Fibroblast of lung (primary cell): ENCODE results near the gene POLN. TPM values are rescaled to one million over a fixed set of nuclear protein-coding genes. Genes with fewer than 3 reads are reported as not detected.

Source experiments
- DNase-seq, 2 donors: peaks; one replicate each; pipeline versions ENCODE4 v3.0.0 to v3.0.0-alpha.2; 2010; ENCODE audit warnings: low read depth in 2 of 2
- H2AFZ ChIP-seq: 2 replicates; pipeline ENCODE4 v1.5.1; 2012; ENCODE audit warnings: low read length, control low read depth, inconsistent platforms
- H3K27ac ChIP-seq: 2 replicates; pipeline ENCODE4 v1.5.1; 2011; ENCODE audit warnings: low read length, control low read depth; ENCODE audit not compliant: insufficient read depth
- H3K27me3 ChIP-seq: 2 replicates; pipeline ENCODE4 v1.5.1; 2011; ENCODE audit warnings: mild to moderate bottlenecking, low read length; ENCODE audit not compliant: control insufficient read depth, insufficient read depth
- H3K36me3 ChIP-seq: 2 replicates; pipeline ENCODE4 v1.5.1; 2011; ENCODE audit warnings: low read length; ENCODE audit not compliant: control insufficient read depth, insufficient read depth
- H3K4me1 ChIP-seq: 2 replicates; pipeline ENCODE4 v1.5.1; 2011; ENCODE audit warnings: low read length; ENCODE audit not compliant: control insufficient read depth, insufficient read depth; ENCODE audit errors: extremely low read depth
- H3K4me2 ChIP-seq: 2 replicates; pipeline ENCODE4 v1.5.1; 2011; ENCODE audit warnings: low read length, control low read depth; ENCODE audit not compliant: insufficient read depth; ENCODE audit errors: extremely low read depth
- H3K4me3 ChIP-seq, 4 experiments: fragments of 200-600 bp in 1 of 4; sonication (generic) in 1 of 4; replicated peaks in 1 of 4; 2 replicates each; pipeline ENCODE4 v1.5.1; 2011 to 2016; ENCODE audit warnings: low read length in 4 of 4, low read depth in 3 of 4, mild to moderate bottlenecking in 3 of 4, control low read depth in 2 of 4, inconsistent platforms in 1 of 4, mixed read lengths in 1 of 4; ENCODE audit not compliant: insufficient read depth in 1 of 4; ENCODE audit errors: control extremely low read depth in 1 of 4
- H3K79me2 ChIP-seq: 2 replicates; pipeline ENCODE4 v1.5.1; 2012; ENCODE audit warnings: mild to moderate bottlenecking, low read length, inconsistent platforms; ENCODE audit not compliant: control insufficient read depth, insufficient read depth
- H3K9ac ChIP-seq: 2 replicates; pipeline ENCODE4 v1.5.1; 2011; ENCODE audit warnings: mild to moderate bottlenecking, low read length, control low read depth; ENCODE audit not compliant: insufficient read depth
- H3K9me3 ChIP-seq: 2 replicates; pipeline ENCODE4 v1.5.1; 2012; ENCODE audit warnings: low read depth, low read length; ENCODE audit not compliant: control insufficient read depth, insufficient read depth
- H4K20me1 ChIP-seq: 2 replicates; pipeline ENCODE4 v1.5.1; 2011; ENCODE audit warnings: low read length; ENCODE audit not compliant: control insufficient read depth, insufficient read depth; ENCODE audit errors: extremely low read depth
- CTCF ChIP-seq, 2 donors: IDR thresholded peaks in 1 of 2; conservative IDR thresholded peaks in 1 of 2; 1 replicate in 1 of 2; 2 replicates in 1 of 2; pipeline ENCODE4 v1.5.1; 2011 to 2012; ENCODE audit warnings: low read length in 2 of 2, control low read depth in 1 of 2, inconsistent platforms in 1 of 2, low read depth in 1 of 2, mild to moderate bottlenecking in 1 of 2
- EZH2 ChIP-seq: IDR thresholded peaks from 2 replicates; pipeline ENCODE4 v1.5.1; 2012; ENCODE audit warnings: low read length, control low read depth, mild to moderate bottlenecking; ENCODE audit errors: missing control alignments
- polyA plus RNA-seq, 2 donors: library from polyadenylated mRNA; depleted of rRNA in 1 of 2; stranded (reverse) in 1 of 2; unstranded in 1 of 2; fragments of >200 nt; gene quantifications; 2 replicates each; pipeline ENCODE4 v1.2.1, GENCODE V29; 2011 to 2012; ENCODE audit warnings: missing spikeins in 1 of 2
- total RNA-seq: library from RNA; depleted of rRNA; stranded (reverse); fragments of >200 nt; gene quantifications from 2 replicates; pipeline ENCODE4 v1.2.1, GENCODE V29; 2014

POLN gene
- total and polyA plus RNA-seq, 2 donors (not counting 1 experiment from before 2014, with no cell fraction given), result 0.58 to 5.6 TPM

GRCh38 chr4:2084316-2084715 is 157.6 kb downstream of the POLN start:
- Histone ChIP-seq H3K27me3 (no peaks in the 10 kb centered on the region), H3K9ac (no peak overlapping the region), H4K20me1 (no peaks in the 10 kb centered on the region), H2AFZ (no peak overlapping the region), H3K4me2 (no peak overlapping the region), H3K36me3 (no peaks in the 10 kb centered on the region), H3K9me3 (no peaks in the 10 kb centered on the region), H3K79me2 (no peaks in the 10 kb centered on the region), H3K27ac (no peak overlapping the region), H3K4me1 (no peaks in the 10 kb centered on the region), H3K4me3 (no peak overlapping the region)
- no peak for TF ChIP-seq EZH2
- TF ChIP-seq CTCF (conservative IDR thresholded peaks at IDR 0.05 in 1 of 2, IDR thresholded peaks at IDR 0.05 in 1 of 2; ENCODE audit: low read depth in 1 of 2, low read length in 2 of 2), result no peak
- no peak for DNase-seq

- H3K9ac ChIP-seq, result no peak overlapping the region
- H3K4me1 ChIP-seq, result no peaks in the 10 kb centered on the region
- no peak overlapping the region for H3K4me3 ChIP-seq
- no peak overlapping the region for H3K4me2 ChIP-seq
- no peak overlapping the region for H2AFZ ChIP-seq
- no peaks in the 10 kb centered on the region for H3K9me3 ChIP-seq
- no peak for DNase-seq
- no peaks in the 10 kb centered on the region for H3K79me2 ChIP-seq
- no peak for TF ChIP-seq EZH2
- no peak for TF ChIP-seq CTCF (conservative IDR thresholded peaks at IDR 0.05 in 1 of 2, IDR thresholded peaks at IDR 0.05 in 1 of 2; ENCODE audit: low read depth in 1 of 2, low read length in 2 of 2)
- no peaks in the 10 kb centered on the region for H3K36me3 ChIP-seq
- no peak overlapping the region for H3K27ac ChIP-seq
- no peaks in the 10 kb centered on the region for H3K27me3 ChIP-seq
- no peaks in the 10 kb centered on the region for H4K20me1 ChIP-seq
Measured at GRCh38 chr4:2083826-2084160, 158.1 kb downstream of the POLN start.

GRCh38 chr4:2083116-2083825 is 158.7 kb downstream of the POLN start:
- H3K27me3 ChIP-seq, result no peaks in the 10 kb centered on the region
- H3K27ac ChIP-seq, result no peak overlapping the region
- no peak for DNase-seq
- H4K20me1 ChIP-seq, result no peaks in the 10 kb centered on the region
- no peaks in the 10 kb centered on the region for H3K4me1 ChIP-seq
- no peak overlapping the region for H2AFZ ChIP-seq
- H3K4me3 ChIP-seq, result no peak overlapping the region
- H3K79me2 ChIP-seq, result no peaks in the 10 kb centered on the region
- H3K9ac ChIP-seq, result no peak overlapping the region
- H3K9me3 ChIP-seq, result no peaks in the 10 kb centered on the region
- no peaks in the 10 kb centered on the region for H3K36me3 ChIP-seq
- no peak overlapping the region for H3K4me2 ChIP-seq
- TF ChIP-seq CTCF (conservative IDR thresholded peaks at IDR 0.05 in 1 of 2, IDR thresholded peaks at IDR 0.05 in 1 of 2; ENCODE audit: low read depth in 1 of 2, low read length in 2 of 2) (no peak), EZH2 (no peak)
